A673 (cell line): Measurements from ENCODE around the gene MRGPRF.

Experiments
- CTCF ChIP-seq: fragments of 300-800, 200-600 bp; sonication (generic); conservative IDR thresholded peaks from 2 replicates; pipeline ENCODE4 v1.5.1; 2017; ENCODE audit warnings: low read depth, mild to moderate bottlenecking, antibody characterized with exemption, low read length, moderate library complexity, mixed read lengths
- EZH2 ChIP-seq: fragments of 200-600 bp; sonication (generic); IDR thresholded peaks from 2 replicates; pipeline ENCODE4 v1.6.1; 2017; ENCODE audit warnings: borderline replicate concordance, low read depth, mild to moderate bottlenecking, mixed read lengths, antibody characterized with exemption, low read length; ENCODE audit not compliant: poor library complexity, severe bottlenecking

- TF ChIP-seq CTCF = no peak
- no peak for TF ChIP-seq EZH2
These were observed 5.9 kb upstream of the MRGPRF start for GRCh38 chr11:69018924-69019323.
